Measurements from ENCODE around the gene EIF5. TPM values are rescaled to one million over a fixed set of nuclear protein-coding genes. Genes with fewer than 3 reads are reported as not detected.

The EIF5 gene
- polyA plus RNA-seq, 3 donors = 162 to 191 (median 163) TPM

GRCh38 chr14:103286460-103286859, 47.6 kb upstream of the EIF5 start:
- Mint-ChIP-seq H3K4me1 (no peaks in the 10 kb centered on the region), H3K9me3 (peaks cover 0 to 2% (median 0%) of the 10 kb centered on the region in 7 donors)
- intact Hi-C loops (cut with micrococcal nuclease) = no loop called here

GRCh38 chr14:103286968-103287850, 46.8 kb upstream of the EIF5 start:
- H3K9me3 ChIP-seq (replicated peaks in 1 of 2; ENCODE audit: control insufficient read depth in 1 of 2, insufficient read depth in 1 of 2, low read length in 2 of 2) = no peaks in the 10 kb centered on the region
- H3K4me1 Mint-ChIP-seq = no peaks in the 10 kb centered on the region
- H3K4me2 ChIP-seq (replicated peaks; ENCODE audit: extremely low read depth, low read length, poor library complexity, severe bottlenecking) = no peak overlapping the region
- TF ChIP-seq CTCF (IDR thresholded peaks at IDR 0.05) = no peak
- H2AFZ ChIP-seq (ENCODE audit: insufficient read depth, low read depth, low read length, poor library complexity, severe bottlenecking) = no peak overlapping the region
- 92% methylated on average over 10 of the region's 20 CpGs for WGBS (ENCODE audit: insufficient coverage)
- no peaks in the 10 kb centered on the region for H3K79me2 ChIP-seq (ENCODE audit: insufficient read depth, low read length)
- H3K27me3 Mint-ChIP-seq (ENCODE audit: low read depth in 3 of 3) = peaks cover 53 to 58% (median 53%) of the 10 kb centered on the region in 3 donors
- H3K4me3 ChIP-seq (replicated peaks in 1 of 3; ENCODE audit: low read depth in 2 of 3, low read length in 3 of 3) = no peak overlapping the region
- H3K9ac ChIP-seq (ENCODE audit: insufficient read depth, low read length, poor library complexity, severe bottlenecking) = no peak overlapping the region
- no peaks in the 10 kb centered on the region for H4K20me1 ChIP-seq (ENCODE audit: insufficient read depth, low read length)
- H3K36me3 ChIP-seq (replicated peaks in 1 of 2; ENCODE audit: control insufficient read depth in 1 of 2, insufficient read depth in 2 of 2, low read length in 2 of 2) = no peaks in the 10 kb centered on the region
- no peak overlapping the region for H3K27ac Mint-ChIP-seq
- H3K27me3 ChIP-seq (ENCODE audit: control insufficient read depth in 2 of 2, insufficient read depth in 2 of 2, low read length in 2 of 2) = peaks cover 0 to 36% of the 10 kb centered on the region in 2 donors
- H3K9me3 Mint-ChIP-seq = peaks cover 0 to 2% (median 0%) of the 10 kb centered on the region in 7 donors
- no peak overlapping the region for H3K4me3 Mint-ChIP-seq
- DNase-seq = no peak
- H3K27ac ChIP-seq (ENCODE audit: low read depth in 1 of 2, low read length in 2 of 2) = no peak overlapping the region
- H3K36me3 Mint-ChIP-seq = no peaks in the 10 kb centered on the region
- H3K4me1 ChIP-seq (ENCODE audit: control insufficient read depth in 1 of 2, insufficient read depth in 2 of 2, low read length in 2 of 2) = no peaks in the 10 kb centered on the region
- intact Hi-C loops (cut with micrococcal nuclease) = no loop called here

More at GRCh38 chr14:103286460-103286859, 47.6 kb upstream of the EIF5 start:
- Histone ChIP-seq H3K27me3 (ENCODE audit: control insufficient read depth in 2 of 2, insufficient read depth in 2 of 2, low read length in 2 of 2) (peaks cover 0 to 42% of the 10 kb centered on the region in 2 donors), H2AFZ (ENCODE audit: insufficient read depth, low read depth, low read length, poor library complexity, severe bottlenecking) (no peak overlapping the region), H3K79me2 (ENCODE audit: insufficient read depth, low read length) (no peaks in the 10 kb centered on the region), H3K9me3 (replicated peaks in 1 of 2; ENCODE audit: control insufficient read depth in 1 of 2, insufficient read depth in 1 of 2, low read length in 2 of 2) (no peaks in the 10 kb centered on the region), H3K36me3 (replicated peaks in 1 of 2; ENCODE audit: control insufficient read depth in 1 of 2, insufficient read depth in 2 of 2, low read length in 2 of 2) (no peaks in the 10 kb centered on the region), H3K4me1 (ENCODE audit: control insufficient read depth in 1 of 2, insufficient read depth in 2 of 2, low read length in 2 of 2) (no peaks in the 10 kb centered on the region), H3K4me3 (replicated peaks in 1 of 3; ENCODE audit: low read depth in 2 of 3, low read length in 3 of 3) (no peak overlapping the region), H3K27ac (ENCODE audit: low read depth in 1 of 2, low read length in 2 of 2) (no peak overlapping the region), H3K9ac (ENCODE audit: insufficient read depth, low read length, poor library complexity, severe bottlenecking) (no peak overlapping the region), H3K4me2 (replicated peaks; ENCODE audit: extremely low read depth, low read length, poor library complexity, severe bottlenecking) (no peak overlapping the region), H4K20me1 (ENCODE audit: insufficient read depth, low read length) (no peaks in the 10 kb centered on the region)
- no peak for TF ChIP-seq CTCF (IDR thresholded peaks at IDR 0.05)
- 86% methylated on average over 1 of the region's 2 CpGs for WGBS (ENCODE audit: insufficient coverage)
- Mint-ChIP-seq H3K36me3 (no peaks in the 10 kb centered on the region), H3K27ac (no peak overlapping the region), H3K4me3 (no peak overlapping the region), H3K27me3 (ENCODE audit: low read depth in 3 of 3) (peaks cover 55 to 57% (median 56%) of the 10 kb centered on the region in 3 donors)
- DNase-seq = no peak

Measured in CD14-positive monocyte (primary cell).